MM.1S (cell line): ENCODE data around the gene PTPRD.

ENCODE experiments used
- DNase-seq: peaks from one replicate; pipeline ENCODE4 v3.0.0-alpha.2; 2015
- H2AFZ ChIP-seq: fragments of 300-600 bp; sonication (generic); 2 replicates; pipeline ENCODE4 v1.6.0; 2016; ENCODE audit warnings: antibody characterized with exemption, low read length
- H3F3A ChIP-seq: fragments of 300-600 bp; sonication (generic); 2 replicates; pipeline ENCODE4 v1.6.1; 2016; ENCODE audit warnings: mild to moderate bottlenecking, antibody characterized with exemption, low read length, moderate library complexity, mixed read lengths; ENCODE audit not compliant: insufficient read depth
- H3K27ac ChIP-seq: fragments of 300-600 bp; sonication (generic); 2 replicates; pipeline ENCODE4 v1.5.1; 2016; ENCODE audit warnings: mild to moderate bottlenecking, low read length
- H3K27me3 ChIP-seq: fragments of 300-600 bp; sonication (generic); replicated peaks from 2 replicates; pipeline ENCODE4 v1.6.0; 2016; ENCODE audit warnings: low read length; ENCODE audit not compliant: insufficient read depth
- H3K36me3 ChIP-seq: fragments of 300-600 bp; sonication (generic); replicated peaks from 2 replicates; pipeline ENCODE4 v1.6.1; 2016; ENCODE audit warnings: mild to moderate bottlenecking, low read length, mixed read lengths; ENCODE audit not compliant: insufficient read depth
- H3K4me1 ChIP-seq: fragments of 300-600 bp; sonication (generic); 2 replicates; pipeline ENCODE4 v1.6.1; 2016; ENCODE audit warnings: low read length, mixed read lengths
- H3K4me2 ChIP-seq: fragments of 300-600 bp; sonication (generic); 2 replicates; pipeline ENCODE4 v1.6.0; 2016; ENCODE audit warnings: low read depth, low read length
- H3K4me3 ChIP-seq: fragments of 300-600 bp; sonication (generic); 2 replicates; pipeline ENCODE4 v1.5.1; 2016; ENCODE audit warnings: low read length, mixed read lengths
- H3K79me2 ChIP-seq: fragments of 300-600 bp; sonication (generic); 2 replicates; pipeline ENCODE4 v1.6.1; 2016; ENCODE audit warnings: mixed run types, low read length, mixed read lengths
- H3K9ac ChIP-seq: fragments of 300-600 bp; sonication (generic); 2 replicates; pipeline ENCODE4 v1.6.1; 2016; ENCODE audit warnings: low read length, mixed read lengths
- H3K9me2 ChIP-seq: fragments of 300-600 bp; sonication (generic); replicated peaks from 2 replicates; pipeline ENCODE4 v1.6.1; 2016; ENCODE audit warnings: mild to moderate bottlenecking, low read length, mixed read lengths; ENCODE audit not compliant: insufficient read depth
- H3K9me3 ChIP-seq: fragments of 300-600 bp; sonication (generic); replicated peaks from 2 replicates; pipeline ENCODE4 v1.6.1; 2016; ENCODE audit warnings: mild to moderate bottlenecking, low read length, mixed read lengths; ENCODE audit not compliant: insufficient read depth
- H4K20me1 ChIP-seq: fragments of 300-600 bp; sonication (generic); 2 replicates; pipeline ENCODE4 v1.6.1; 2016; ENCODE audit warnings: mild to moderate bottlenecking, low read length, moderate library complexity, mixed read lengths; ENCODE audit not compliant: insufficient read depth
- CTCF ChIP-seq: fragments of 300-600 bp; sonication (generic); IDR thresholded peaks from 2 replicates; pipeline ENCODE4 v1.5.1; 2016; ENCODE audit warnings: antibody characterized with exemption, low read length, mixed read lengths
- EZH2 ChIP-seq: fragments of 300-600 bp; sonication (generic); optimal IDR thresholded peaks from 2 replicates; pipeline ENCODE3; 2017; ENCODE audit warnings: low read depth, mild to moderate bottlenecking, antibody characterized with exemption, low read length, mixed read lengths
- EZH2phosphoT487 ChIP-seq: fragments of 300-600 bp; sonication (generic); IDR thresholded peaks from 2 replicates; pipeline ENCODE4 v1.6.1; 2018; ENCODE audit warnings: antibody characterized with exemption, low read length

Gene PTPRD

GRCh38 chr9:8315211-8315610 lies 2297.6 kb downstream of the PTPRD start:
- no peak for DNase-seq
- no peaks in the 10 kb centered on the region for H4K20me1 ChIP-seq
- H3K9me3 ChIP-seq: no peaks in the 10 kb centered on the region
- no peak overlapping the region for H3K9ac ChIP-seq
- no peak overlapping the region for H3K27ac ChIP-seq
- H3K27me3 ChIP-seq: no peaks in the 10 kb centered on the region
- no peak overlapping the region for H2AFZ ChIP-seq
- H3F3A ChIP-seq: no peaks in the 10 kb centered on the region
- H3K9me2 ChIP-seq: no peaks in the 10 kb centered on the region
- H3K4me1 ChIP-seq: no peaks in the 10 kb centered on the region
- H3K79me2 ChIP-seq: no peaks in the 10 kb centered on the region
- H3K4me3 ChIP-seq: no peak overlapping the region
- no peak for TF ChIP-seq EZH2
- TF ChIP-seq CTCF: no peak
- TF ChIP-seq EZH2phosphoT487: no peak
- H3K4me2 ChIP-seq: no peak overlapping the region
- no peaks in the 10 kb centered on the region for H3K36me3 ChIP-seq

GRCh38 chr9:8309258-8309657 lies 2303.5 kb downstream of the PTPRD start:
- H3K9ac ChIP-seq: no peak overlapping the region
- H2AFZ ChIP-seq: no peak overlapping the region
- H3F3A ChIP-seq: no peaks in the 10 kb centered on the region
- H3K4me3 ChIP-seq: no peak overlapping the region
- H3K9me2 ChIP-seq: no peaks in the 10 kb centered on the region
- no peaks in the 10 kb centered on the region for H3K9me3 ChIP-seq
- H3K4me2 ChIP-seq: no peak overlapping the region
- H3K36me3 ChIP-seq: no peaks in the 10 kb centered on the region
- no peaks in the 10 kb centered on the region for H4K20me1 ChIP-seq
- no peak overlapping the region for H3K27ac ChIP-seq
- H3K27me3 ChIP-seq: no peaks in the 10 kb centered on the region
- no peaks in the 10 kb centered on the region for H3K79me2 ChIP-seq
- no peak for DNase-seq
- TF ChIP-seq EZH2phosphoT487 (no peak), CTCF (no peak), EZH2 (no peak)
- H3K4me1 ChIP-seq: no peaks in the 10 kb centered on the region

- Histone ChIP-seq H3K4me3 (no peak overlapping the region), H3K79me2 (no peaks in the 10 kb centered on the region), H3K27me3 (no peaks in the 10 kb centered on the region), H4K20me1 (no peaks in the 10 kb centered on the region), H2AFZ (no peak overlapping the region), H3K4me2 (no peak overlapping the region), H3K36me3 (no peaks in the 10 kb centered on the region), H3F3A (no peaks in the 10 kb centered on the region), H3K27ac (no peak overlapping the region), H3K9me3 (no peaks in the 10 kb centered on the region), H3K9me2 (no peaks in the 10 kb centered on the region), H3K9ac (no peak overlapping the region), H3K4me1 (no peaks in the 10 kb centered on the region)
- no peak for DNase-seq
- TF ChIP-seq CTCF (no peak), EZH2phosphoT487 (no peak), EZH2 (no peak)
Observed at GRCh38 chr9:8304720-8305119, 2308.1 kb downstream of the PTPRD start.
